GM23248 (cell line): ENCODE measurements around the gene WNT3A. TPM values are rescaled to one million over a fixed set of nuclear protein-coding genes. Genes with fewer than 3 reads are reported as not detected.

Experiments
- DNase-seq: peaks from one replicate; pipeline ENCODE4 v3.0.0-alpha.2; 2015
- H2AFZ ChIP-seq: fragments of 200-600 bp; sonication (generic); 2 replicates; pipeline ENCODE4 v1.6.1; 2016; ENCODE audit warnings: antibody characterized with exemption
- H3F3A ChIP-seq: fragments of 200-600 bp; sonication (generic); 2 replicates; pipeline ENCODE4 v1.6.1; 2016; ENCODE audit warnings: mild to moderate bottlenecking, antibody characterized with exemption, mixed run types; ENCODE audit not compliant: insufficient read depth
- H3K27ac ChIP-seq: fragments of 200-600 bp; sonication (generic); 2 replicates; pipeline ENCODE4 v1.5.1; 2016; ENCODE audit warnings: mild to moderate bottlenecking
- H3K27me3 ChIP-seq: fragments of 200-600 bp; sonication (generic); replicated peaks from 2 replicates; pipeline ENCODE4 v1.6.1; 2016; ENCODE audit warnings: mild to moderate bottlenecking; ENCODE audit not compliant: insufficient read depth
- H3K36me3 ChIP-seq: fragments of 200-600 bp; sonication (generic); 2 replicates; pipeline ENCODE4 v1.6.1; 2016; ENCODE audit warnings: low read depth, mild to moderate bottlenecking
- H3K4me1 ChIP-seq: fragments of 200-600 bp; sonication (generic); 2 replicates; pipeline ENCODE4 v1.6.1; 2016; ENCODE audit warnings: mild to moderate bottlenecking; ENCODE audit not compliant: insufficient read depth
- H3K4me2 ChIP-seq: fragments of 200-600 bp; sonication (generic); one replicate; pipeline ENCODE4 v1.6.1; 2016; ENCODE audit warnings: mild to moderate bottlenecking; ENCODE audit not compliant: unreplicated experiment
- H3K4me3 ChIP-seq: fragments of 200-600 bp; sonication (generic); 2 replicates; pipeline ENCODE4 v1.5.1; 2016; ENCODE audit warnings: mild to moderate bottlenecking
- H3K79me2 ChIP-seq: fragments of 200-600 bp; sonication (generic); 2 replicates; pipeline ENCODE4 v1.6.1; 2016; ENCODE audit warnings: mild to moderate bottlenecking; ENCODE audit not compliant: insufficient read depth
- H3K9ac ChIP-seq: fragments of 200-600 bp; sonication (generic); 2 replicates; pipeline ENCODE4 v1.6.1; 2016; ENCODE audit warnings: mild to moderate bottlenecking
- H3K9me2 ChIP-seq: fragments of 200-600 bp; sonication (generic); 2 replicates; pipeline ENCODE4 v1.6.1; 2016; ENCODE audit warnings: mixed run types, mild to moderate bottlenecking, moderate library complexity; ENCODE audit not compliant: insufficient read depth
- H3K9me3 ChIP-seq: fragments of 200-600 bp; sonication (generic); one replicate; pipeline ENCODE4 v1.6.1; 2017; ENCODE audit warnings: low read depth
- H4K20me1 ChIP-seq: fragments of 200-600 bp; sonication (generic); 2 replicates; pipeline ENCODE4 v1.6.0; 2016; ENCODE audit not compliant: insufficient read depth
- EZH2 ChIP-seq: fragments of 200-600 bp; sonication (generic); IDR thresholded peaks from 2 replicates; pipeline ENCODE4 v1.6.1; 2018; ENCODE audit warnings: antibody characterized with exemption, mild to moderate bottlenecking; ENCODE audit not compliant: insufficient read depth, poor library complexity, severe bottlenecking
- EZH2phosphoT487 ChIP-seq: fragments of 200-600 bp; sonication (generic); IDR thresholded peaks from 2 replicates; pipeline ENCODE4 v1.6.1; 2018; ENCODE audit warnings: antibody characterized with exemption, moderate library complexity, mild to moderate bottlenecking, low read depth; ENCODE audit not compliant: insufficient read depth
- WGBS, 2 experiments: methylation state at CpG; one replicate each; pipeline ENCODE4 v1.1.6; 2015 to 2017; ENCODE audit warnings: low lambda C conversion rate in 2 of 2, low coverage in 1 of 2; ENCODE audit errors: missing lambda C conversion rate in 2 of 2; 5-methylcytosine and 5-hydroxymethylcytosine counted together
- in situ Hi-C: fragments of 300-500 bp; cut with MboI; formaldehyde crosslinking; loops from 2 replicates; pipeline ENCODE4 v1.15.0; 2020
- polyA plus RNA-seq: library from polyadenylated mRNA; unstranded; fragments of >200 nt; fragmentation: Nextera tagmentation; extraction: Ambion mirVana; gene quantifications from 2 replicates; pipeline ENCODE4 v1.2.1, GENCODE V29; 2016
- total RNA-seq: library from RNA; depleted of rRNA; stranded (reverse); fragments of >200 nt; shearing (Covaris generic); gene quantifications from 2 replicates; pipeline ENCODE4 v1.2.3, GENCODE V29; 2014

Gene WNT3A
- total and polyA plus RNA-seq, 2 experiments from 2014 or later, result not detected

DNA sequence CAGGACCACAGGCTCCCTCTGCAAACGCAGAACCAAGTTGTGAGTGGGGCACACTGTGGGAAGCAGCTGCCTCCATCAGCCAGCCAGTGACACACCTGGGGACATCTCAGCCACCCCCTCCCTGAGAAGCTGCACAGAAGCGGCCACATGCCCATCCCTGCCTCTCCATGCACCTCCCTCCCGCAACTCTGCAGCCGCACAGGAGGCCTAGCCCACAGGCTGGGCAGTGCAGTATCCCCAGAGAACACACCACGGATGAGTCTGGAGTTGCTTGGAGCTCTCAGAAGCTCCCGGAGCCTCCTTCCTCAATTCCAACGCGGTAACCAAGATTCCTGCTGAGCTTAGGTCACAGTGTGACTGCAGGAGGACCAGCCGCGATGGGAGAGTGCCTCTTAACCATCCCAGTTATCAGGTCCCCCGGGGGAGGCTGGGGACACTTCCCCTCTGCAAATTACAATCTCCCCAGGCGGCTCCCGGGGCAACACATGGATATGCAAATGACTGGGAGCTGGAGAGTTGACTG, 1.2 kb upstream of the WNT3A start:
- Histone ChIP-seq H3K79me2 (no peaks in the 10 kb centered on the region), H3K36me3 (no peaks in the 10 kb centered on the region), H3K27me3 (peaks cover 86% of the 10 kb centered on the region), H3K4me2 (no peak overlapping the region), H3K9me2 (no peaks in the 10 kb centered on the region), H3K9me3 (no peaks in the 10 kb centered on the region), H3K4me3 (no peak overlapping the region), H2AFZ (no peak overlapping the region), H3K4me1 (no peaks in the 10 kb centered on the region), H3K9ac (no peak overlapping the region), H4K20me1 (no peaks in the 10 kb centered on the region), H3K27ac (no peak overlapping the region), H3F3A (no peaks in the 10 kb centered on the region)
- peak; percentile 23 for DNase-seq
- 2 to 4% methylated on average over 13 of the region's 13 CpGs for WGBS, 2 experiments
- in situ Hi-C loops, result no loop called here
- TF ChIP-seq EZH2phosphoT487 (no peak), EZH2 (no peak)

DNA sequence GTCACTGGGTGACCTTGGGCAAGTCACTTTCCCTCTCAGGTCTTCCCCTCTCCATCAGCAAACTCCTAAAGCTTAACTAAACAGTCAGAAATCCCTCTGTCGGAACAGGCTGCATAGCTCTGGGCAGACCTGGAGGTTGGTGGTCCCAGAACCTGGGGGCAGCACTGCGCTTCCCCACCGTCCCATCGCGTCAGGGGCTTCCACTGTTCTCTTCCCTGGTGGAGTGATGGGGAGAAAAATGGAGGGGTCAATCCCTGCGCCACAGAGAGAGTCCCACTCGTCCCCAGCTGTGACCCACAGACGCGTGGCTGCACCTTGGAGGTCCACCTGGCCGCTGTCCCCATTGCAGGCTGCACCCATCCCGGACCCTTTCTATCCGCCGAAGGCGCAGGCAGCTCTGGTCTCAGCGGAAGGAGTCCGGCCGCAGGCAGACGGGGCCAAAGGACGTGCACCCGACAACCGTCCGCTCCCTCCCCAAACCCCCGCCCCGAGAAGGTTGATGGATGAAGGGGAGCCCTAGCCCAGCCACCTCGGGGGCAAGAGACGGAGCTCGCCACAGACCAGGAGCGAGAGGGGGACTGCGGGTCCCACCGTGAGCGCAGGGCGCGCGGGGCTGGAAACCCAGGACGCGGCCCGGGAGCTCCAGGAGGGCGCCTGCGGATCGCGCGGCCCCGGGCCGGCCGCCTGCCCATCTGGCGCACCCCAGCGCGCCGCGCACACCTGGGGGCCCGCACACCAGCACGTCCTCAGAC, 588 bp upstream of the WNT3A start:
- Histone ChIP-seq H3K27me3 (peaks cover 81% of the 10 kb centered on the region), H3K4me1 (no peaks in the 10 kb centered on the region), H2AFZ (no peak overlapping the region), H3K9me3 (no peaks in the 10 kb centered on the region), H3K4me2 (no peak overlapping the region), H3F3A (no peaks in the 10 kb centered on the region), H3K9me2 (no peaks in the 10 kb centered on the region), H3K36me3 (no peaks in the 10 kb centered on the region), H4K20me1 (no peaks in the 10 kb centered on the region), H3K27ac (no peak overlapping the region), H3K9ac (no peak overlapping the region), H3K4me3 (no peak overlapping the region), H3K79me2 (no peaks in the 10 kb centered on the region)
- no peak for DNase-seq
- in situ Hi-C loops, result no loop called here
- no peak for TF ChIP-seq EZH2
- TF ChIP-seq EZH2phosphoT487, result no peak
- WGBS, 2 experiments, result 1 to 6% methylated on average over 20 to 29 of the region's 52 CpGs

DNA sequence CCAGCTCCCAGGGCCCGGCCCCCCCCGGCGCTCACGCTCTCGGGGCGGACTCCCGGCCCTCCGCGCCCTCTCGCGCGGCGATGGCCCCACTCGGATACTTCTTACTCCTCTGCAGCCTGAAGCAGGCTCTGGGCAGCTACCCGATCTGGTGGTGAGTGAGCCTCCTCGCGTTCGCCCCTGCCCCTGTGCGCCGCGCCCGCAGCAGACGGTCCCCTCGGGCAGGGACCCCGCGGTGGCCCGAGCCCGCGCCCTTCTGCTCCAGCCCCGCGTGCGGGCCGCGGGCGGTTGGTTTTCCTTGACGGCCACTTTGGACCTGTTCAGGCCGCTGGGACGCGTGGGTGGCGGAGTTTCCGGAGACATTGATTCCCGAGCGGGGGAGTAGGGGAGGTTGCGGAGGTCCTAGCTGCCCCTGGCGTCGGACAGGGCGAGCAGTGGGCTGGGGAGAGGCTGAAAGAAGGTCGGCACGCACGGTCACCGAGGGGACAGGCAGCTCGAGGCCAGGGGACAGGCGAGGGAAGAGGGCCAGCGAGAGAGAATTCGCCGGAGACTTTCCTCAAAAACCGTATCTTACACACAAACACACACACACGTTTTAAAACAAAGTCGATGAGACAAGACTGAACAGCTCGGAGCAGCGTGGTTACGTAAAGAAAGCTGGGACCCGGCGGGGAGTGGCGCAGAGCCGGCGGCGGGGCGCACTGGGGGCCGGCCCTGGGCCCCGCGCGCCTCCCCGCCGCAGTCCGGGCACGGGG, 427 bp downstream of the WNT3A start:
- H4K20me1 ChIP-seq, result no peaks in the 10 kb centered on the region
- H3K4me2 ChIP-seq, result no peak overlapping the region
- in situ Hi-C loops, result no loop called here
- peak; percentile 31 for DNase-seq
- no peaks in the 10 kb centered on the region for H3K9me2 ChIP-seq
- no peaks in the 10 kb centered on the region for H3K36me3 ChIP-seq
- H3F3A ChIP-seq, result no peaks in the 10 kb centered on the region
- no peaks in the 10 kb centered on the region for H3K4me1 ChIP-seq
- H3K9me3 ChIP-seq, result no peaks in the 10 kb centered on the region
- H3K9ac ChIP-seq, result no peak overlapping the region
- no peak overlapping the region for H3K27ac ChIP-seq
- TF ChIP-seq EZH2phosphoT487, result no peak
- peak; percentile 77 for TF ChIP-seq EZH2
- H3K79me2 ChIP-seq, result no peaks in the 10 kb centered on the region
- WGBS, 2 experiments, result 3% methylated on average over 59 to 77 of the region's 77 CpGs
- H3K27me3 ChIP-seq, result peaks cover 80% of the 10 kb centered on the region
- H3K4me3 ChIP-seq, result peak overlapping the region; percentile 40; the same call in 1 of the 2 replicates
- no peak overlapping the region for H2AFZ ChIP-seq

DNA sequence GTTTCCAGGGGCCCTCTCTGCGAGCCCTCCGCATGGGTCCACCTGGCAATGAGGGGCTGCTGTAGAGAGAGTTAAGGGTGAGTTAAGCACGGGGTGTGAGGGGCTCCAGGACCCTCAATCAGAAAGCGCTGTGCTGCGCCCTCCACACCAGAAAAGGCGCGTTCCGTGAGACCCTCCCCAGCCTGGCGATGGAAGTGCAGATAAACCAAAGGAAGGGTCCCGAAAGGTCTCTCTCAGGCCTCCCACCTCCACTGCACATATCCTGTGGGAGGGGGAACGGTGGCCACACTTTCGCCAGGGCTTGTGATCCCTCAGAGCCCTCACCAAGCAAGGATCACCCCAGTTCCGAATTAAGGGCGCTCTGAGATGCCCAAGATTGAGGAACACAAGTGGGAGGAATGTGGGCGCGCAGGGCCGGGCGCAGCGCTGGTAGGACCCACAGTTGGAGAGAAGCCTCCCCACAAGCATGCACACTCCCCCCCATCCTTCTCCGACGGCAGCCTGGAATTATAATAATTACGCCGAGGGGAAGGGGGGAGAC, 1.1 kb downstream of the WNT3A start:
- no peaks in the 10 kb centered on the region for H3K9me2 ChIP-seq
- no peaks in the 10 kb centered on the region for H3K36me3 ChIP-seq
- H3K27me3 ChIP-seq, result peaks cover 73% of the 10 kb centered on the region
- 3 to 4% methylated on average over 22 to 23 of the region's 23 CpGs for WGBS, 2 experiments
- no peaks in the 10 kb centered on the region for H3K9me3 ChIP-seq
- no peak overlapping the region for H3K4me2 ChIP-seq
- no peaks in the 10 kb centered on the region for H3K4me1 ChIP-seq
- no peak overlapping the region for H3K27ac ChIP-seq
- no peaks in the 10 kb centered on the region for H3F3A ChIP-seq
- in situ Hi-C loops, result no loop called here
- no peaks in the 10 kb centered on the region for H3K79me2 ChIP-seq
- no peak overlapping the region for H3K9ac ChIP-seq
- no peak overlapping the region for H2AFZ ChIP-seq
- H4K20me1 ChIP-seq, result no peaks in the 10 kb centered on the region
- H3K4me3 ChIP-seq, result no peak overlapping the region
- TF ChIP-seq EZH2 (no peak), EZH2phosphoT487 (no peak)
- no peak for DNase-seq
